GM23248 (cell line): Measurements from ENCODE around the gene LRFN2.

Experiments used
- EZH2 ChIP-seq: fragments of 200-600 bp; sonication (generic); IDR thresholded peaks from 2 replicates; pipeline ENCODE4 v1.6.1; 2018; ENCODE audit warnings: antibody characterized with exemption, mild to moderate bottlenecking; ENCODE audit not compliant: insufficient read depth, poor library complexity, severe bottlenecking
- EZH2phosphoT487 ChIP-seq: fragments of 200-600 bp; sonication (generic); IDR thresholded peaks from 2 replicates; pipeline ENCODE4 v1.6.1; 2018; ENCODE audit warnings: antibody characterized with exemption, moderate library complexity, mild to moderate bottlenecking, low read depth; ENCODE audit not compliant: insufficient read depth

DNA sequence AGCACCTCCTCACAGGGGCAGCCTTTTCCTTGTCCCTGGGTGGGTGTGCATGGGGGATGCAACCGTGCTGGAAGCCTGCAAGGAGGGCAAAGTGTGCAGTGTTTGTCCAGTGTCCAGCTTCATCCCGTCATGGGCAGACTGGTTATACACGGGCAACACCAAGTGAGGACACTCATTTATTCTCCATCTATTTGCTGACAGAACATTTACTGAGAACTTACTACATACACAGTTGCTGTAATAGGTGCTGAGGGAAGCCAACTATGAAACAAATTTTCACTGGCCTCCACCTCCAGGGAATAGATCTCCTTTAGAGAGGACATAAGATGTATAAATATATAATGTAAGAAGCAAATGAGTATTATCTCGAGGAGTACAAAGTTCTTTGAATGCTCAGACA, 136.7 kb downstream of the LRFN2 start:
- TF ChIP-seq EZH2phosphoT487 = no peak
- TF ChIP-seq EZH2 = no peak
